Trophoblast cell (in vitro differentiated cells and primary cell): Measurements from ENCODE around the gene TARBP1.

ENCODE experiments used
- DNase-seq, 2 donors: peaks; one replicate each; pipeline ENCODE4 v3.0.0-alpha.2; 2016
- H2AFZ ChIP-seq: 2 replicates; pipeline ENCODE4 v1.6.1; 2013; ENCODE audit warnings: low read length, moderate library complexity, mild to moderate bottlenecking; ENCODE audit not compliant: insufficient read depth, poor library complexity
- H2AK5ac ChIP-seq: 2 replicates; pipeline ENCODE4 v1.6.1; 2013; ENCODE audit warnings: mild to moderate bottlenecking, low read length
- H2BK120ac ChIP-seq: 2 replicates; pipeline ENCODE4 v1.6.1; 2013; ENCODE audit warnings: low read length, mild to moderate bottlenecking, moderate library complexity; ENCODE audit not compliant: insufficient read depth, poor library complexity
- H2BK12ac ChIP-seq: 2 replicates; pipeline ENCODE4 v1.6.1; 2013; ENCODE audit warnings: mild to moderate bottlenecking, low read length, moderate library complexity
- H2BK5ac ChIP-seq: 2 replicates; pipeline ENCODE4 v1.6.1; 2013; ENCODE audit warnings: low read length, low read depth, moderate library complexity, mild to moderate bottlenecking; ENCODE audit not compliant: poor library complexity
- H3K14ac ChIP-seq: 2 replicates; pipeline ENCODE4 v1.6.1; 2013; ENCODE audit warnings: mild to moderate bottlenecking, low read length
- H3K18ac ChIP-seq: 2 replicates; pipeline ENCODE4 v1.6.1; 2013; ENCODE audit warnings: mild to moderate bottlenecking, low read length
- H3K23ac ChIP-seq: 2 replicates; pipeline ENCODE4 v1.6.1; 2013; ENCODE audit warnings: low read length
- H3K27ac ChIP-seq: 2 replicates; pipeline ENCODE4 v1.5.1; 2013; ENCODE audit warnings: low read depth, mild to moderate bottlenecking, inconsistent platforms, low read length, moderate library complexity
- H3K27me3 ChIP-seq: 2 replicates; pipeline ENCODE4 v1.6.1; 2013; ENCODE audit warnings: inconsistent platforms, mild to moderate bottlenecking, low read length, moderate library complexity; ENCODE audit not compliant: insufficient read depth
- H3K36me3 ChIP-seq, 2 experiments: 1 replicate in 1 of 2; 2 replicates in 1 of 2; pipeline ENCODE4 v1.6.1; 2013; ENCODE audit warnings: low read length in 2 of 2, mild to moderate bottlenecking in 2 of 2, moderate library complexity in 1 of 2; ENCODE audit not compliant: insufficient read depth in 2 of 2, control insufficient read depth in 1 of 2
- H3K4ac ChIP-seq: 2 replicates; pipeline ENCODE4 v1.6.1; 2013; ENCODE audit warnings: low read depth, mild to moderate bottlenecking, low read length, moderate library complexity
- H3K4me1 ChIP-seq, 2 experiments: 1 replicate in 1 of 2; 2 replicates in 1 of 2; pipeline ENCODE4 v1.6.1; 2013; ENCODE audit warnings: low read length in 2 of 2, mild to moderate bottlenecking in 2 of 2, moderate library complexity in 1 of 2; ENCODE audit not compliant: insufficient read depth in 2 of 2, control insufficient read depth in 1 of 2
- H3K4me2 ChIP-seq: 2 replicates; pipeline ENCODE4 v1.6.1; 2013; ENCODE audit warnings: inconsistent platforms, mild to moderate bottlenecking, low read length, moderate library complexity
- H3K4me3 ChIP-seq: 2 replicates; pipeline ENCODE4 v1.5.1; 2013; ENCODE audit warnings: mild to moderate bottlenecking, low read depth, low read length, inconsistent platforms
- H3K79me1 ChIP-seq: one replicate; pipeline ENCODE4 v1.6.1; 2013; ENCODE audit warnings: low read length
- H3K79me2 ChIP-seq: 2 replicates; pipeline ENCODE4 v1.6.1; 2013; ENCODE audit warnings: low read length, mild to moderate bottlenecking; ENCODE audit not compliant: control insufficient read depth, insufficient read depth, poor library complexity
- H3K9ac ChIP-seq: 2 replicates; pipeline ENCODE4 v1.6.1; 2013; ENCODE audit warnings: mild to moderate bottlenecking, low read length
- H3K9me3 ChIP-seq: 2 replicates; pipeline ENCODE4 v1.6.1; 2013; ENCODE audit warnings: low read depth, mild to moderate bottlenecking, control low read depth, inconsistent platforms, low read length; ENCODE audit not compliant: insufficient read depth
- H4K12ac ChIP-seq: 2 replicates; pipeline ENCODE4 v1.6.1; 2013; ENCODE audit warnings: low read depth, mild to moderate bottlenecking, low read length, moderate library complexity
- H4K8ac ChIP-seq: 2 replicates; pipeline ENCODE4 v1.6.1; 2013; ENCODE audit warnings: low read depth, mild to moderate bottlenecking, low read length, moderate library complexity
- H4K91ac ChIP-seq: one replicate; pipeline ENCODE4 v1.6.1; 2013; ENCODE audit warnings: low read depth, mild to moderate bottlenecking, low read length, moderate library complexity
- WGBS: extraction: QIAGEN DNeasy Blood & Tissue Kit; methylation state at CpG from one replicate; pipeline ENCODE4 v1.1.7; 2013; ENCODE audit warnings: missing lambda C conversion rate; ENCODE audit not compliant: insufficient read length, insufficient coverage; ENCODE audit errors: extremely low coverage; 5-methylcytosine and 5-hydroxymethylcytosine counted together

Gene TARBP1

DNA sequence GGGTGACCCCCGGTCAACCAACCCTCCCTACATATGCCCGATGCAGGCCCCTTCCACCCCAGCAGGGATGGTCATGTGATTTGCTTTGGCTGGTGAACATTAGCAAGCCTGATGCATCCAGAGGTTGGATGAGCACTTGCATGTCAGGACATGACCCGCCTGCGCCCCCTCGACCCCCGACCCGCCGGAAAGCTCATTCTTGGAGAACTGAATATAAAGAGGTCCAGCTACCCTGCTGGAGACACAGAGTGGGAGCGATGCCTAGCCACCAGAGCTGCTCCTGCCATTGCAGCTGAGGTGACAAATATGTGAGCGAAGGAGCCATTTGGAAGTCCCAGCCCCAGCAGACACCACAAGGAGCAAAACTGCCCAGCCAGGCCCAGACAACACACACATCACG, 66.1 kb downstream of the TARBP1 start:
- no peak overlapping the region for H4K91ac ChIP-seq
- no peak for DNase-seq
- H2AK5ac ChIP-seq: no peak overlapping the region
- no peak overlapping the region for H3K14ac ChIP-seq
- H4K12ac ChIP-seq: no peak overlapping the region
- H3K23ac ChIP-seq: no peak overlapping the region
- no peaks in the 10 kb centered on the region for H3K79me1 ChIP-seq
- no peak overlapping the region for H2AFZ ChIP-seq
- no peak overlapping the region for H2BK12ac ChIP-seq
- H3K79me2 ChIP-seq: no peaks in the 10 kb centered on the region
- H2BK5ac ChIP-seq: no peak overlapping the region
- no CpG with 5 or more reads among the region's 11 CpGs for WGBS
- no peaks in the 10 kb centered on the region for H3K27me3 ChIP-seq
- H3K4me1 ChIP-seq: no peaks in the 10 kb centered on the region
- no peak overlapping the region for H3K9ac ChIP-seq
- no peak overlapping the region for H3K27ac ChIP-seq
- no peaks in the 10 kb centered on the region for H3K36me3 ChIP-seq
- H2BK120ac ChIP-seq: no peak overlapping the region
- H3K18ac ChIP-seq: no peak overlapping the region
- H3K4ac ChIP-seq: no peak overlapping the region
- H3K9me3 ChIP-seq: no peaks in the 10 kb centered on the region
- H3K4me3 ChIP-seq: no peak overlapping the region
- H3K4me2 ChIP-seq: no peak overlapping the region
- H4K8ac ChIP-seq: no peak overlapping the region

DNA sequence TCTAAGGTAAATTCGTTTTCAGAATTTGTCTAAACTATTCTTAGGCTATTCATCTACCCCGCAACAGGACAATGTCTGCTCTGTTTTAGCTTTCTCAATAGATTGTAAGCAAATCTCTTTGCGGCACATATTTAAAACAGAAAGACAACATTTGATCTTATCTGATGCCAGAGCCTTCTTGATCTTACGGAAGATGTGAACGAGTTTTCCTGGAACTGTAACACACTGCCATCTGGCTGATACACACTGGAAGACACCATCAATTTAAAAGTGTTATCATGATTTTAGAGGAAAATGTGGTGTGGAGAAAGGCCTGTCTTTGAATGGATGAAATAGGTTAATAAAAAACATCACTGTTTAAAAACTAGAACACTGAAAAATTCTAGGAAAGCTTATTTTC, 69.7 kb downstream of the TARBP1 start:
- Histone ChIP-seq H3K79me2 (no peaks in the 10 kb centered on the region), H3K9ac (no peak overlapping the region), H2BK5ac (no peak overlapping the region), H2BK120ac (no peak overlapping the region), H3K36me3 (no peaks in the 10 kb centered on the region), H3K27ac (no peak overlapping the region), H3K79me1 (no peaks in the 10 kb centered on the region), H4K12ac (no peak overlapping the region), H3K9me3 (no peaks in the 10 kb centered on the region), H4K8ac (no peak overlapping the region), H3K4me2 (no peak overlapping the region), H3K4me3 (no peak overlapping the region), H4K91ac (no peak overlapping the region), H2AFZ (no peak overlapping the region), H2AK5ac (no peak overlapping the region), H3K23ac (no peak overlapping the region), H3K27me3 (no peaks in the 10 kb centered on the region), H3K18ac (no peak overlapping the region), H2BK12ac (no peak overlapping the region), H3K14ac (no peak overlapping the region), H3K4me1 (no peaks in the 10 kb centered on the region), H3K4ac (no peak overlapping the region)
- WGBS: no CpG with 5 or more reads among the region's 5 CpGs
- peak in 1 of 2 donors; percentile 22 for DNase-seq

DNA sequence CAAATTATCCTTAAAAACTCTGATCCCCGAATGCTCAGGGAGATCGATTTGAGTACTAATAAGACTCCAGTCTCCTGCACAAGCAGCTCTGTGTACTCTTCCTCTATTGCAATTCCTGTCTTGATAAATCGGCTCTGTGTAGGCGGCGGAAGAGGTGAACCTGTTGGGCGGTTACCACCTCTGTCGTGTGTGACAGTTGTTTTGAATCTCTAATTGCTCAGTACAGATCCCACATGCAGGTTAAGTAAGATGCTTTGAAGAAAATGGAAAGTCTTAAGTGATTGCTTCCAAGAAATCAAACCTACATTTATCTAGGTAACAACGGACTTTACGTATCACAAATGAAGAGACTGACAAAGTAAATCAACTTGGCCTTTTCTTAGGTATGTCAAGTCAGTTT, 70.2 kb downstream of the TARBP1 start:
- no peak overlapping the region for H2AFZ ChIP-seq
- H3K23ac ChIP-seq: no peak overlapping the region
- no peak for DNase-seq
- no peak overlapping the region for H3K4ac ChIP-seq
- WGBS: no CpG with 5 or more reads among the region's 9 CpGs
- H3K9me3 ChIP-seq: no peaks in the 10 kb centered on the region
- no peak overlapping the region for H2BK120ac ChIP-seq
- H3K27me3 ChIP-seq: no peaks in the 10 kb centered on the region
- H3K14ac ChIP-seq: no peak overlapping the region
- no peak overlapping the region for H2BK5ac ChIP-seq
- no peaks in the 10 kb centered on the region for H3K4me1 ChIP-seq
- H3K27ac ChIP-seq: no peak overlapping the region
- H3K79me1 ChIP-seq: no peaks in the 10 kb centered on the region
- no peak overlapping the region for H4K91ac ChIP-seq
- no peaks in the 10 kb centered on the region for H3K79me2 ChIP-seq
- H3K4me2 ChIP-seq: no peak overlapping the region
- no peak overlapping the region for H3K9ac ChIP-seq
- H4K8ac ChIP-seq: no peak overlapping the region
- no peaks in the 10 kb centered on the region for H3K36me3 ChIP-seq
- H2BK12ac ChIP-seq: no peak overlapping the region
- no peak overlapping the region for H3K18ac ChIP-seq
- no peak overlapping the region for H2AK5ac ChIP-seq
- no peak overlapping the region for H3K4me3 ChIP-seq
- H4K12ac ChIP-seq: no peak overlapping the region

DNA sequence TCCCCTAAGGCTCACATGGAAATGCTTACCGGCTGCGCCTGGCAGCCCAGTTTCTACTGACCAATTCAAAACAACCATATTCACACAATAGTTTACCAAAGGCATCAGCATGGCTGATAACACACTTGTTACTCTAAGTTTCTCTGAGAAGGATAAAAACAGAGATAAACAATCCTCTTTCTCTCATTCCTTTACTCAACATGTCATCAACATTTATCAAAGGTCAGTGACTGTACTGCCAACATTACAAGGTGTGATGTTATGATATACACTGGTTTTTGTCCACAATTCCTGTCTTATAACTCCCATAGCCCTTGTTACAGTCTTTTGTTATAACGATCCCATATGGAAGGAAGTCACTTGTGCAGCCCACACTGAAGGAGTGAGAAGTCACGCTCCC, 72.1 kb downstream of the TARBP1 start:
- H3K79me1 ChIP-seq: no peaks in the 10 kb centered on the region
- H4K12ac ChIP-seq: no peak overlapping the region
- no peak overlapping the region for H3K4me3 ChIP-seq
- H3K4me1 ChIP-seq: no peaks in the 10 kb centered on the region
- H3K23ac ChIP-seq: no peak overlapping the region
- no peaks in the 10 kb centered on the region for H3K27me3 ChIP-seq
- H4K8ac ChIP-seq: no peak overlapping the region
- no peak overlapping the region for H3K18ac ChIP-seq
- H3K27ac ChIP-seq: no peak overlapping the region
- H3K4me2 ChIP-seq: no peak overlapping the region
- H2BK5ac ChIP-seq: no peak overlapping the region
- DNase-seq: no peak
- no peaks in the 10 kb centered on the region for H3K36me3 ChIP-seq
- H2AK5ac ChIP-seq: no peak overlapping the region
- no peak overlapping the region for H3K14ac ChIP-seq
- no peak overlapping the region for H4K91ac ChIP-seq
- H3K4ac ChIP-seq: no peak overlapping the region
- H3K79me2 ChIP-seq: no peaks in the 10 kb centered on the region
- WGBS: no CpG with 5 or more reads among the region's 4 CpGs
- no peak overlapping the region for H3K9ac ChIP-seq
- H3K9me3 ChIP-seq: no peaks in the 10 kb centered on the region
- H2BK12ac ChIP-seq: no peak overlapping the region
- H2AFZ ChIP-seq: no peak overlapping the region
- no peak overlapping the region for H2BK120ac ChIP-seq
